Neural progenitor cell (in vitro differentiated cells): ENCODE data around the gene TMEM41A. TPM values are rescaled to one million over a fixed set of nuclear protein-coding genes. Genes with fewer than 3 reads are reported as not detected.
"Not testable (repeated sequence)": the region's sequence is repeated elsewhere in the genome, so short reads cannot be mapped to it uniquely, and the experiment has no call there.

ENCODE experiments used
- DNase-seq: peaks from one replicate; pipeline ENCODE4 v3.0.0-alpha.2; 2016; ENCODE audit warnings: low spot score
- H2AFZ ChIP-seq: fragments of 200-600 bp; sonication (generic); replicated peaks from 2 replicates; pipeline ENCODE4 v1.6.1; 2016; ENCODE audit warnings: antibody characterized with exemption
- H3F3A ChIP-seq: fragments of 200-600 bp; sonication (generic); 2 replicates; pipeline ENCODE4 v1.6.1; 2016; ENCODE audit warnings: antibody characterized with exemption, low read depth
- H3K27ac ChIP-seq: fragments of 200-600 bp; sonication (generic); 2 replicates; pipeline ENCODE4 v1.5.1; 2016; ENCODE audit warnings: mild to moderate bottlenecking
- H3K27me3 ChIP-seq: fragments of 200-600 bp; sonication (generic); 2 replicates; pipeline ENCODE4 v1.6.1; 2016; ENCODE audit warnings: mild to moderate bottlenecking, moderate library complexity
- H3K36me3 ChIP-seq: fragments of 200-600 bp; sonication (generic); 2 replicates; pipeline ENCODE4 v1.5.1; 2016
- H3K4me1 ChIP-seq: fragments of 200-600 bp; sonication (generic); 2 replicates; pipeline ENCODE4 v1.6.1; 2016; ENCODE audit warnings: mixed run types
- H3K4me2 ChIP-seq: fragments of 200-600 bp; sonication (generic); 2 replicates; pipeline ENCODE4 v1.6.1; 2016
- H3K4me3 ChIP-seq: fragments of 200-600 bp; sonication (generic); 2 replicates; pipeline ENCODE4 v1.5.1; 2016
- H3K79me2 ChIP-seq: fragments of 200-600 bp; sonication (generic); 2 replicates; pipeline ENCODE4 v1.6.1; 2016; ENCODE audit warnings: low read depth
- H3K9ac ChIP-seq: fragments of 200-600 bp; sonication (generic); 2 replicates; pipeline ENCODE4 v1.6.1; 2016
- H3K9me3 ChIP-seq: fragments of 200-600 bp; sonication (generic); 2 replicates; pipeline ENCODE4 v1.5.1; 2016; ENCODE audit warnings: low read depth
- H4K20me1 ChIP-seq: fragments of 200-600 bp; sonication (generic); 2 replicates; pipeline ENCODE4 v1.6.1; 2016; ENCODE audit warnings: low read depth
- H3K27ac Mint-ChIP-seq: 3 replicates; pipeline ENCODE4 v1.8.0; 2021; ENCODE audit warnings: mixed read lengths
- H3K27me3 Mint-ChIP-seq: 2 replicates; pipeline ENCODE4 v1.8.0; 2022; ENCODE audit warnings: low read depth, mild to moderate bottlenecking, inconsistent platforms, moderate library complexity, mixed read lengths; ENCODE audit not compliant: insufficient read depth
- H3K36me3 Mint-ChIP-seq: 3 replicates; pipeline ENCODE4 v1.8.0; 2021; ENCODE audit warnings: mixed read lengths
- H3K4me1 Mint-ChIP-seq: 3 replicates; pipeline ENCODE4 v1.8.0; 2021; ENCODE audit warnings: mixed read lengths
- H3K4me3 Mint-ChIP-seq: 3 replicates; pipeline ENCODE4 v1.8.0; 2021; ENCODE audit warnings: mild to moderate bottlenecking, moderate library complexity, mixed read lengths
- H3K9me3 Mint-ChIP-seq: 3 replicates; pipeline ENCODE4 v1.8.0; 2020; ENCODE audit warnings: mixed read lengths
- EZH2 ChIP-seq: fragments of 200-600 bp; sonication (generic); IDR thresholded peaks from 2 replicates; pipeline ENCODE4 v1.6.1; 2017; ENCODE audit warnings: antibody characterized with exemption, mild to moderate bottlenecking, moderate library complexity
- EZH2phosphoT487 ChIP-seq: fragments of 200-600 bp; sonication (generic); IDR thresholded peaks from 2 replicates; pipeline ENCODE4 v1.6.1; 2017; ENCODE audit warnings: antibody characterized with exemption
- total RNA-seq: library from RNA; depleted of rRNA; stranded (reverse); fragments of >200 nt; gene quantifications from 2 replicates; pipeline ENCODE4 v1.2.3, GENCODE V29; 2015; ENCODE audit warnings: low replicate concordance
- TF ChIP-seq, protein P1 (sequence below): fragments of 200-600 bp; sonication (generic); IDR thresholded peaks from 2 replicates; pipeline ENCODE4 v1.5.1; 2017; ENCODE audit warnings: antibody characterized with exemption, mild to moderate bottlenecking

The TMEM41A gene
- total RNA-seq, 1 donor from 2014 or later, result 11.8 TPM

GRCh38 chr3:185460309-185460708 is 38.5 kb downstream of the TMEM41A start:
- no peaks in the 10 kb centered on the region for H3K4me1 ChIP-seq
- Mint-ChIP-seq H3K4me3 (no peak overlapping the region), H3K4me1 (no peaks in the 10 kb centered on the region), H3K9me3 (no peaks in the 10 kb centered on the region), H3K27me3 (peaks cover 2% of the 10 kb centered on the region), H3K36me3 (peaks cover 2% of the 10 kb centered on the region), H3K27ac (no peak overlapping the region)
- no peak overlapping the region for H3K9ac ChIP-seq
- H4K20me1 ChIP-seq, result no peaks in the 10 kb centered on the region
- TF ChIP-seq, protein P1, sequence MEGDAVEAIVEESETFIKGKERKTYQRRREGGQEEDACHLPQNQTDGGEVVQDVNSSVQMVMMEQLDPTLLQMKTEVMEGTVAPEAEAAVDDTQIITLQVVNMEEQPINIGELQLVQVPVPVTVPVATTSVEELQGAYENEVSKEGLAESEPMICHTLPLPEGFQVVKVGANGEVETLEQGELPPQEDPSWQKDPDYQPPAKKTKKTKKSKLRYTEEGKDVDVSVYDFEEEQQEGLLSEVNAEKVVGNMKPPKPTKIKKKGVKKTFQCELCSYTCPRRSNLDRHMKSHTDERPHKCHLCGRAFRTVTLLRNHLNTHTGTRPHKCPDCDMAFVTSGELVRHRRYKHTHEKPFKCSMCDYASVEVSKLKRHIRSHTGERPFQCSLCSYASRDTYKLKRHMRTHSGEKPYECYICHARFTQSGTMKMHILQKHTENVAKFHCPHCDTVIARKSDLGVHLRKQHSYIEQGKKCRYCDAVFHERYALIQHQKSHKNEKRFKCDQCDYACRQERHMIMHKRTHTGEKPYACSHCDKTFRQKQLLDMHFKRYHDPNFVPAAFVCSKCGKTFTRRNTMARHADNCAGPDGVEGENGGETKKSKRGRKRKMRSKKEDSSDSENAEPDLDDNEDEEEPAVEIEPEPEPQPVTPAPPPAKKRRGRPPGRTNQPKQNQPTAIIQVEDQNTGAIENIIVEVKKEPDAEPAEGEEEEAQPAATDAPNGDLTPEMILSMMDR, result no peak
- no peak for TF ChIP-seq EZH2
- TF ChIP-seq EZH2phosphoT487, result no peak
- H3K4me3 ChIP-seq, result no peak overlapping the region
- H3K27me3 ChIP-seq, result no peaks in the 10 kb centered on the region
- H2AFZ ChIP-seq, result no peak overlapping the region
- H3K27ac ChIP-seq, result no peak overlapping the region
- H3K4me2 ChIP-seq, result no peak overlapping the region
- DNase-seq, result no peak
- H3K9me3 ChIP-seq, result no peaks in the 10 kb centered on the region
- no peaks in the 10 kb centered on the region for H3K79me2 ChIP-seq
- no peaks in the 10 kb centered on the region for H3K36me3 ChIP-seq
- H3F3A ChIP-seq, result no peaks in the 10 kb centered on the region

- Histone ChIP-seq H3K9me3 (no peaks in the 10 kb centered on the region), H3K79me2 (no peaks in the 10 kb centered on the region), H4K20me1 (no peaks in the 10 kb centered on the region), H3K27ac (no peak overlapping the region), H2AFZ (no peak overlapping the region), H3K36me3 (no peaks in the 10 kb centered on the region), H3K4me1 (no peaks in the 10 kb centered on the region), H3K4me2 (no peak overlapping the region), H3F3A (no peaks in the 10 kb centered on the region), H3K27me3 (no peaks in the 10 kb centered on the region), H3K4me3 (no peak overlapping the region), H3K9ac (no peak overlapping the region)
- Mint-ChIP-seq H3K4me3 (no peak overlapping the region), H3K27me3 (peaks cover 2% of the 10 kb centered on the region), H3K9me3 (no peaks in the 10 kb centered on the region), H3K36me3 (peaks cover 7% of the 10 kb centered on the region), H3K4me1 (no peaks in the 10 kb centered on the region), H3K27ac (no peak overlapping the region)
- TF ChIP-seq EZH2 (no peak), EZH2phosphoT487 (no peak)
- TF ChIP-seq, protein P1, result no peak
- no peak for DNase-seq
These were observed 41.5 kb downstream of the TMEM41A start for GRCh38 chr3:185457376-185457775.

DNA sequence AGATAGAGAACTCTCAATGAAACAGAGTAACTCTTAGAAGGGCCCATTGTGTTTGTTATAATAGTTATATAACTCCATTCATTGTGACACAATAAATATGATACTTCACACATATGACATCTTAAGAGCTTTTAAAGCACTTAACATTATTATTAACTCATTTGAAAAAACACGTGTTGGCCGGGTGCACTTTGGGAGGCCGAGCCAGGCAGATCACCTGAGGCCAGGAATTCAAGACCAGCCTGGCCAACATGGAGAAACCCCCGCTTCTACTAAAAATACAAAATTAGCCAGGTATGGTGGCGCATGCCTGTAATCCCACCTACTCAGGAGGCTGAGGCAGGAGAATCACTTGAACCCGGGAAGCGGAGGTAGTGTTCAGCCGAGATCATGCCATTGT is 47.4 kb downstream of the TMEM41A start:
- H3K27ac ChIP-seq, H3K4me1 Mint-ChIP-seq, H3K79me2 ChIP-seq, H2AFZ ChIP-seq, H3K27ac Mint-ChIP-seq, H3K4me3 ChIP-seq, H3K36me3 ChIP-seq, H3K4me1 ChIP-seq, H3K27me3 ChIP-seq, H3K4me2 ChIP-seq, H3K9ac ChIP-seq, H3K27me3 Mint-ChIP-seq, H3K4me3 Mint-ChIP-seq, H4K20me1 ChIP-seq, H3F3A ChIP-seq, DNase-seq, H3K36me3 Mint-ChIP-seq, H3K9me3 ChIP-seq, H3K9me3 Mint-ChIP-seq: not testable (repeated sequence)

DNA sequence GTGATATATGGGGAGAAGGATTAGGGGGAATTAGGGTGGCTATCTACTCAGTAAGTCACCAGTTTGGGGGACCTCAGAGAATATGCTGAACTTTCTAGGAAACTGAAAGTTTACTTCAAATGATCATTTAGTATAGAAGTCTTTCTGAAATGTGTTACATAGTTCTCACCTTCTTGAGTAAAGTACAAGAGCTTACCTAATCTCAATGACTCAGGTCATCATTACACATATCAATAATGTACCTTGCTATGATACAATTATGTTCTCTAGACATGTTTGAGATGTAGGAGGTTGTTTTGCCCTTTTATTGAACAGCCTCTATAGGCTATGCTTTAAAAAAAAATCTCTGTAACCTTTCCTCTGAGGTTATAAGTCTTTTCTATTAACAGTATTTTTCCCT is 50.7 kb downstream of the TMEM41A start:
- Histone ChIP-seq H3K9ac (no peak overlapping the region), H3K27ac (no peak overlapping the region), H3F3A (no peaks in the 10 kb centered on the region), H4K20me1 (no peaks in the 10 kb centered on the region), H3K4me3 (no peak overlapping the region), H3K27me3 (no peaks in the 10 kb centered on the region), H3K4me1 (no peaks in the 10 kb centered on the region), H3K79me2 (no peaks in the 10 kb centered on the region), H3K4me2 (no peak overlapping the region), H3K9me3 (no peaks in the 10 kb centered on the region), H3K36me3 (no peaks in the 10 kb centered on the region), H2AFZ (no peak overlapping the region)
- Mint-ChIP-seq H3K4me1 (no peaks in the 10 kb centered on the region), H3K4me3 (no peak overlapping the region), H3K36me3 (peaks cover 4% of the 10 kb centered on the region), H3K9me3 (no peaks in the 10 kb centered on the region), H3K27ac (no peak overlapping the region), H3K27me3 (no peaks in the 10 kb centered on the region)
- TF ChIP-seq, protein P1, result no peak
- TF ChIP-seq EZH2 (no peak), EZH2phosphoT487 (no peak)
- no peak for DNase-seq
